SIG-M5 (cell line): ENCODE results near the gene LAMTOR5.
"Not testable (repeated sequence)": the region's sequence is repeated elsewhere in the genome, so short reads cannot be mapped to it uniquely, and the experiment has no call there.

Source experiments
- DNase-seq: peaks from one replicate; lab custom pipeline; 2025; lab: John Stamatoyannopoulos, UW

LAMTOR5 gene

DNA sequence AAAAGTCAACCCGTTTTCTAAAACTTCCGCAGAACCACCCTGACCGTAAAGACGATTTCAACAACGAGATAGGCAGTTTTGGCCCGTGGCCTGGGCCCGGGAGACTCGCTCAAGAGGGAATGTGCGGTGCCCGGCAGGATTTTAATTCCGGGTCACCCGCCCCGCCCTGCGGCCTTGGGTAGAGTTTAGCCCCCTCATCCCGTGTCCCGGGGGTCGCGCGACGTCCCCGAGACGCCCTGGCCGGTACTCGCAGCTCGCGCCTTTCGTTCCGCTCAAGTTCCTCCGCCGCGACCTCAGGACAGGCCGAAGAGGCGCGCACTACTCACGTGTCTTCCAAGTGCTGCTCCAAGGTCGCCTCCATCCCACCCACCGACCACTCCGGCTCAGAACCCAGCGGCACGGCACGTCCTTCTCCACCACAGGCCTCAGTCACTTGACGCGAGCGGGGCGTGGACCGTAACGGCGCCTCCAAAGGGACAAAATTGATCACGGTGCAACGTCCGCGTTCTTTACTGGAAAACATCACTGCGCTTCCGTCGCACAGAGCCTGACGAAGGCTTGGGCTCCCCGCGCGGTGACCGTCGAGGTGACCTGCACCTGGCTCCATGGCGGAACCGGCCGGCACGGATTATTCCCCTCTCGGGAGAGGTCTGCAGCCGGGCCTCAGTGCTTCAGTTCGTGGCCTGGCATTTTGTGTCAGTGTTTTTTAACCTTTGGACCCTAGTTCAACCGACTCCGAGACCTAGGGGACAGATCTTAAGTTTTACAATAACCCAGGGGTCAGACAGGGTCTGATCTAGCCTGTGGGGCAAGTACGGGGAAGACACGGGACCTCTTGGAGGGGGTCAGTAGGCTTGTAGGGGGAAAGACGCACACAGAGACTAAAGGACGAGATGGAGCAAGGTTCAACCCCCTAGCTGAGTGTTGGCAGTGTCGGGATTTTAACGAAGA, at the start of gene LAMTOR5:
Gene LAMTOR5, minus strand, starts transcription at position 435 of the 951 bp plus-strand sequence. Its CDS starts 74 bp downstream, at position 361.
- DNase-seq, result peak; percentile 51

DNA sequence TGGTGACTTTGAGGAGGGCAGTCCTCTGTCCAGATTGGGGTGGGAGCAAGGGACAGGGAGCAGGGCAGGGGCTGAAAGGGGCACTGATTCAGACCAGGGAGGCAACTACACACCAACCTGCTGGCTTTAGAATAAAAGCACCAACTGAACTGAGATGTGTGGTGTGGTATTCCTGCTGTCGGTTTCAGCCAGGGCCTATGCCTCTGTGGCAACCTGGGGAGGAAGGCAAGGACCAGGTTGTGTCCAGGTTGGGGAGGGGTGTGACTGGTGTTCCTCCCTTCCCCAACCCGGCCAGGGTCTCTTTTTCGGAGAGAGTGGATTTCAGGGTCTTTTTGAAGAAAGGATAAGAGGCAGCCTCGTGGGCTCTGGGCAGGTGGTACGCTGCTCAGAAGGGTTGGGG, 49.7 kb upstream of the LAMTOR5 start:
- no peak for DNase-seq

DNA sequence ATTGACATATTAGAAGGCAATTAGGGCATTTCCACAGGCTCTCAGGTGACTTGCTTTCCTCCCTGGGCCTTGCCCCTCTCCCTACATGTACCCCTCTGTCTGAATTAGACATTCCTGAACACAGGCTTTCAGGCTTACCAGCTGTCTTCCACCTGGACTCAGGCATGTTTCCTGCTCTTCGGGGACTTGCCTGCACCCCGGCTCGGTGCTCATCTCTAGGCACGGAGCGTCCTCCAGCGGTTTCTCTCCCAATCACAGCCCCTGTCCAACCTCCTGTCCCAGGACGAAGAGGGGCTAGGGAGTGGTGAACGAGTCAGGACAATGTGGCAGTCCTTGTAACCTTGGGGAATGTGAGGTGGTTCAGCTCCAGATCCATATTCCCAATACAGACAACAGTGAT, 47.7 kb upstream of the LAMTOR5 start:
- no peak for DNase-seq

DNA sequence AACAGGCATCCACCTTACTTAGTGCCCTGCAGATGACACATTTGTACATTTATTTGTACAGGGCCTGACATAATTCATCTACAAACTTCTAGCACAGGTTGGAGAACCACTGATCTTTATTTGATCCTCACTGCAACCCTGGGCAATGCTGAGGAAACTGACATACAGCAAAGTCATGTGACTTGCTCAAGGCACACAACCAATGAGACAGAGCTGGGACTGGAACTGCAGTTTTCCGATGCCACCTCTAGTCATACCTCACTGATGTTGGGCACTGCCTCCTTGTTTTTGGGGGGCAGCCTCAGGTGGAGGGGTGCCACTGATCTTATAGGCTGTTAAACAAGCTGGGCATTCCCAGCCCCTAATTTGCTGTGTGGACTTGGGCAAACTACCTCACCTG, 46.8 kb upstream of the LAMTOR5 start:
- no peak for DNase-seq

DNA sequence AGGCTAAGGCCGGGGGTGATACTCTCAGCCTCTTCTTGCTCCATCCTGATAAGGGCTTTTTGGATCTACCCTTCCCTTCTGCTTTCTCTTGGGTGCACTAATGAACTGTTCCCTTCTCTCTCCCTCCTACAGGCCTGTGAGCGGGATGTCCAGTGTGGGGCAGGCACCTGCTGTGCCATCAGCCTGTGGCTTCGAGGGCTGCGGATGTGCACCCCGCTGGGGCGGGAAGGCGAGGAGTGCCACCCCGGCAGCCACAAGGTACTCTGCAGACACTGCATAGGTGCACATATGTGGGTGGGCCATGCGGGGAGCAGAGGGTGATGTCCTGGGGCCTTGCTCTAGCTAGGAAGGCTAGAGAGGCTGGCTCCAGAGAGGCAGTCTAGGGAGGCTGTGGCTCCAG, 46.3 kb upstream of the LAMTOR5 start:
- DNase-seq, result no peak

DNA sequence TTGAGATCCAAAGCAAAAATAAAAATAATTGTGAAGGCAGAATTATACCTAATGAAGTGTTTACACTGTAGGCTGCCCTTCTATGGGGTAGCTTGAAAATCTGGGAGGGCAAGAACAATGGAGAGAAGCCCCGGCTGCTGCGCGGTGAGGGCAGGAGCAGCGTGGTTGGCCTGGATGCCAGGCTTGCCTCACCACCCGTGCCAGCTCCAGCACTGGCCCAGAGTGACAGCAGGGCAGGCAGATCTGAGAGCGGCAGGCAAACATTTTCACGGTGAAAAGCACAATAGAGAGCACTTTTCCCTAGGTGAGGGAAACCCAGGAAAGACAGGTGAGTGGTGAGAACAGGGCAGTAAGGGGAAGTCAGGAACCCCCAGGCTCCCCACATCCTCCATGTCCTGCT, 44.8 kb upstream of the LAMTOR5 start:
- DNase-seq, result no peak

DNA sequence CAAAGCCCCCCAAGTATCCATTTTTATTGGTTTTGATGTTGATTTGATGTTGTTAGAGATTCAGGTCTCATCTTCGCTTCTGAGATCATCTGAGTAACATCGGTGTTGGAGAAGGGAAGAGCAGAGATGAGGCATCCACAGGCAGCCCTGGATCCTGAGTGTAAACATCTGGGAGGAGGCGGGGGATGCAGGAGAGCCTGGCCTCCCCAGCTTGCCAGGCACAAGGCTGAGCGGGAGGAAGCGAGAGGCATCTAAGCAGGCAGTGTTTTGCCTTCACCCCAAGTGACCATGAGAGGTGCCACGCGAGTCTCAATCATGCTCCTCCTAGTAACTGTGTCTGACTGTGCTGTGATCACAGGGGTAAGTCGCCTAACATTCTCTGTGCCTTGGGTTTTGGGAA, 43.4 kb upstream of the LAMTOR5 start, which contains the start of gene PROK1:
Gene PROK1, plus strand, starts transcription at position 221 of the 400 bp plus-strand sequence. Its CDS starts 68 bp downstream, at position 289.
- DNase-seq, result no peak

DNA sequence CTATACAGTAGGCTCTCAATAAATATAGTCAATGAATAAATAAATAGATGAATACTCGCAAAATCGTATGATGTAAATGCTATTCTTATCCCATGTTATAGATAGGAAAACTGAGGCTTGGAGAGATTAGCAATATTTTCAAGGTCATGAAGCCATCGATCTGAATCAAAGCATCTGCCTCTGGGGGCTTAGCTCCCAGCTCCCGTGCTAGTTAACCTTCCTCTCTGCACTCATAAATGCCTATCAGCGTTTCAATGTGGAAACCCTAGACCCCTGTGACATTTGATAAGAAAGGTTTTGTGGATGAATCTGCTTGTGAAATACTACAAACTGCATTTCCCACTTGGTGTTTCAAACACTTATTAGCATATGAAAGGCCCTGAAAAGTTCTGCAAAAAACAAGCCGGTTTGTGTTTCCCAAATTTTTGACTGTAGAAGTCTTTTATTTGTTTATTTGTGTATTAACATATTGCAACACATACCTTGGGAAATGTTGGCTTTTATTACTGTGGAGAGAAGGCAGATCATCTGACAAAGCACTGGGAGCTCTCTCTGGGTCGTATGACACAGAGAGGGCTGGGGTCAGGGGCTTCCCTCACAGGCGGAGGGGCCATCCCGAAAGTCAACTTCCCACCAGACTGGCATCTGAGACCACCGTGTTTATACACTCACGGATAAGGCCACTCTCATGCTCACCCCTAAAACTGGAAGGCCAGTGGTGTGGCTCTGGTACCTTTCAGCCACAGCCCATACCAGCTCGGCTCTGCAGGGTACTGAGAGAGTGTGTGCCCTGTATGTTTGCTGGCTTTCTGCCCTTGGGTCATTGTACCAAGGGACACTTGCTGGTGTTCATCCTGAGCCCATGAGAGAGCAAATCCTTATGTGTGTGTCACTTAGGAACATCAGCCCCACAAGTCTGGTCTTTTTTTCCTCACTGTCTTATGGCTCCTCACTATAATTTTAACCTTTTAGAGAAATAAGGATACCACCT, 42.5 kb upstream of the LAMTOR5 start:
- DNase-seq, result no peak

DNA sequence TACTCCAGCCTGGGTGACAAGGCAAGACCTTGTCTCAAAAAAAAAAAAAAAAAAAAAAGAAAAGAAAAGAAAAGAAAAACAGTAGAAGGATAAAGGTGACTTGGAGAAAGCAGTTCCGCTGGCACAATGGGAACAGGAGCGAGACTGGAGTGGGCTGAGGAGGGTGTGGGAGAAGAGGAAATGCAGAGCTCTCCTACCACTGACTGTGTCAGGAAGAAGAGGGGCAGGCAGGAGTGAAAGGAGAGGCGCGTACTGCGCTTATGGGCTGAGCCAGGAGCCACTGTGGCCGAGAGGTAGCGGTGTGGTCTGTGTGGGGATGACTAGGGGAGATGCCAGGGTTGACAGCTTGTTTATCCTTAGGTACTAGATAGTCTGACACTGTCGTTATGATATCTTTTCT, 37.1 kb upstream of the LAMTOR5 start:
- no peak for DNase-seq

DNA sequence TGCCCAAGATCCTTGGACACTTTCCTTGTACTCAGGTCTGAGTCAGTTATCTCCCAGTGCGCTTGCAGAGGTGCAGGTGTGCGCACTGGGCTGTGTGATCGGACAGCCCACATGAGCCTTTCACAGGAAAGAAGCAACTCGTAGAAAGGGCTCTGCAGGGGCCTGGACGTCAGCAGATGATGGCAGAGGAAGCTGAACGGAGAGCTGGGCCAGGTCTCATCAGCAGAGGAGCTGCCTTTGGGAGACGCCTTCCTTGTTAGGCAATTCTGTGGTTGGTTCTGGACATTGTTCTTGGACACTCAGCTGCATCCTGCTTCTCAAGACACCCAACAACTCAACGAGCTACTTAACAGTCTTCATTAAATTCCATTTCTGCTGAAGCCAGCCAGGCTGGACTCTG, 36.0 kb upstream of the LAMTOR5 start:
- DNase-seq, result no peak

DNA sequence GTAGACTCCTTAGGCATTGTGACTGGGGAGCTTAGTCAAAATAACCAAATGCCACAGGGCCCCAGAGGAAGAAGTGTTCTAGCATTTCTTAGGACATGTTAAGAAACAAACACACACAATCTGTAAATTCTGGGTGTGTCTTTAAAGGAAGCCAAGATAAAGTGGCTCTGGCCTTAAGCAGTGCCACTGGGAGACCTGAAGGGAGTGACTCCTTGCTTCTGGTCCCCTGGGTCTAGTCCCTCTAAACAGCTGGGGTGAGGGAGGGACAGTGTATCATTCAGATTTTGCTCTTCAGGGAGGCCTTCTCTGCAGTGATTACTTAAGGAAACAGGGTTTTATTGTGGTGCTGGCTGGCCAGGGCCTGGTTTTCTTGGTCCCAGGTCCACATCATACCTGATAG, 34.4 kb upstream of the LAMTOR5 start:
- DNase-seq, result no peak

DNA sequence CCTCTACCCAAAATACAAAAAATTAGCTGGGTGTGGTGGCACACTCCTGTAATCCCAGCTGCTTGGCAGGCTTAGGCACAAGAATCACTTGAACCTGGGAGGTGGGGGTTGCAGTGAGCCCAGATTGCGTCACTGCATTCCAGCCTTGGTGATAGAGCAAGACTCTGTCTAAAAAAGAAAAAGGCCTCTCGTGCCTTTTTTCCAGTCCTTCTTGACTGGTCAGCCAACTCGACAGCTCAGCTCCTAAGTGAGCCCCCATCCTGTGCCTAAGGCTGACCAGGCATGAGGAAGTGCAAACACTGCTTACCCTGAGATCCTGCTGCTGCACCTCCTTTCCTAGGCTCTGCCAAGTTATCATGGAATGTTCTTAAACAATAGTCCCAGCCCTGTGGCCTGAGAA, 33.4 kb upstream of the LAMTOR5 start:
- DNase-seq, result no peak

DNA sequence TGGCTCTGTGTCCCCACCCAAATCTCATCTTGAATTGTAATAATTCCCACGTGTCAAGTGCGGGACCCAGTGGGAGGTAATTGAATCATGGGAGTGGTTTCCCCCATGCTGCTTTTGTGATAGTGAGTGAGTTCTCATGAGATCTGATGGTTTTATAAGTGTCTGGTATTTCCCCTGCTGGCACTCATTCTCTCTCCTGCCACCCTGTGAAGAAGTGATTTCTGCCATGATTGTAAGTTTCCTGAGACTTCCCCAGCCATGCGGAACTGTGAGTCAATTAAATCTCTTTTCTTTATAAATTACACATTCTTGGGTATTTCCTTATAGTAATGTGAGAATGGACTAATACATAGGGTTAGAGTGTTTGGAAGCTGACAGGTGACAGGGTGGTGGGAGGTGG, 32.4 kb upstream of the LAMTOR5 start:
- not testable (repeated sequence) for DNase-seq

DNA sequence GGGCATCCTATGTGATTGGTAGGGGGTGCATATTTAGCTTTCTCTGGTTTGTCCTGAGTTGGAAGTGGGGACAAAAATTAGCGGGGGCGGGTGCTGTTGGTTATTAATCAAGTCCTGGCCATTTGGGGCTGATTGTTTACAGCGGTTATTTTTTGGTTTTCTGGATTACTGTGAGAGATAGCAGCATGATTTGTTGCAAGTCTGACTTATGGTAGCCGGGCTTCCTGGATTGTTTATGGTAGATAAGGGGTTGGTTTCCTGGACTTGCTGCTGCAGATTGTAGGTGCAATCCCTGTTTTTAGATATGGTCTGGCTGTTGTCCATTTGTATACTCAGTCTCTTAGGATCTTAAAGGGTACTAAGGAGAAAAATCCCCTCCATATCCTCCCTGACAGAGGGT, 31.4 kb upstream of the LAMTOR5 start:
- no peak for DNase-seq

DNA sequence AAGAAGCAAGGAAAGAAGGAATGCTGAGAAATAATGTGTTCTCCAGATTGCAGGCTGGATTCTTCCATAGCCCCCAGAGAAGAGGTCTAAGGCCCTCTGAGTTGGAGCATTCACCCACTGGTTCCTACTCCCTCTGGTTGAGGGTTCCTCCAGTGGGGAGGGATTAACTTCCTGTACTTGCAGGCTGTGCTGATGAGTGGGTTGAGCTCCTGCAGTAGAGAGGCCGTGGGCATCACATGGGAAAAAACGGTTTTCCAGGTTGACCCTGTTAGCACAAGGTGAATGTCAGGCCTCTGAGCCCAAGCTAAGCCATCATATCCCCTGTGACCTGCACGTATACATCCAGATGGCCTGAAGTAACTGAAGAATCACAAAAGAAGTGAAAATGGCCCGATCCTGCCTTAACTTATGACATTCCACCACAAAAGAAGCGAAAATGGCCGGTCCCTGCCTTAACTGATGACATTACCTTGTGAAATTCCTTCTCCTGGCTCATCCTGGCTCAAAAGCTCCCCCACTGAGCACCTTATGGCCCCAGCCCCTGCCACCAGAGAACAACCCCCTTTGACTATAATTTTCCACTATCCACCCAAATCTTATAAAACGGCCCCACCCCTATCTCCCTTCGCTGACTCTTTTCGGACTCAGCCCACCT, 30.3 kb upstream of the LAMTOR5 start:
- DNase-seq, result not testable (repeated sequence)

DNA sequence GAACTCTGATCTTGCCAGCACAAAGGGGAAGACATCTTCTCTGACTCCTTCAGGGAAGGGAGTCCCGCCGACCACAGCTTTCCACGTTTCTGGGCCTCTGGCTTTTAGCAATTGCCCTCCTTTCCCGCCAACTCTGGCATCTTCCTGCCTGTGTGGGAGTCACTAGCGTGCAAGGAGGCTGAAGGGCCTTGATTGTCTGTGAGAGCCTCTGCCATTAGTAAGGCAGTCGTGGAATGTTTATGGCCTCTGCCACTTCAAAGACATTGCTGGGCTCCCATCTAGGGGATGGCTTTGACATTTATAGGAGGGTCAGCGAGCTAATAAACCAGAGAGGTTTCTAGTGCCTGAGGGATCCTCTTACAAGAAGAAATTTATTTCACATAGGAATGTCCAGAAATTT, 29.1 kb upstream of the LAMTOR5 start:
- DNase-seq, result no peak

DNA sequence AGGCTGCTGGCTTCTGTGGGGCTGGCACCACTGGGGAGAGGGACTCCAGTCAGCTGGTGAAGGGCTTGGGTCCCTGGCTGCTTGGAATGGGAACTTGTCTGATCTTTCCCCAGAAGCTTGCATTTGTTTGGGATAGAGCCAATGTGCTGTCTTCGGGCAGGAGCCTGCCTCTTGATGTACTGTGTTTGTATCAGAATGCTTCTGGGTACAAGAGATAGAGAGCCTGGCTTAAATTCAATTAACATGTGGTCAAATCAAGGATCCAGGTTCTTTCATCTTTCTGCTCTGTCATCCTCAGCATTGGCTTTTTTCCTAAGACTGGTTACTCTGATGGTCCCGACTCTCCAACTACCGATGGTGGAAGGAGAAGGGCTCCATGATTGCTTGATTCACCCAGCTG, 27.5 kb upstream of the LAMTOR5 start:
- no peak for DNase-seq

DNA sequence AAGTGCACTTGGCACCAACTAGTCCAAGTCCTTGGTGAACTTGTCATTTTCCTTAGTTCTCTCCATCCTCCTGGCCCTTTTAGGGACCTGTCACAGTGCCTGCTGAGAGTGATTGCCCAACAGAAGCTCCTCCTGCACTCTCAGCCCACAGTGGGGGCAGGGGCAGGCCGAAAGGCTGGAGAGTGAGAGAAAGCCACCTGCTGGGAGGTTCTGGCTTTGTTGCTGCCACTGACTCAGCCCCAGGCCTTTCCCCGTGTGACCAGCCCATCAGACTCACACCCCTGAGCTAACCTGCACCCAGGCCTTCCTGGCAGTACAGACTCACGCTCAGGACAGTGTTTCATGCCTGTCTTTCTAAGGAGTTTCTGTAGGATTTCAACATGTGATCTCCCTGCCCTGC, 26.3 kb upstream of the LAMTOR5 start:
- no peak for DNase-seq

DNA sequence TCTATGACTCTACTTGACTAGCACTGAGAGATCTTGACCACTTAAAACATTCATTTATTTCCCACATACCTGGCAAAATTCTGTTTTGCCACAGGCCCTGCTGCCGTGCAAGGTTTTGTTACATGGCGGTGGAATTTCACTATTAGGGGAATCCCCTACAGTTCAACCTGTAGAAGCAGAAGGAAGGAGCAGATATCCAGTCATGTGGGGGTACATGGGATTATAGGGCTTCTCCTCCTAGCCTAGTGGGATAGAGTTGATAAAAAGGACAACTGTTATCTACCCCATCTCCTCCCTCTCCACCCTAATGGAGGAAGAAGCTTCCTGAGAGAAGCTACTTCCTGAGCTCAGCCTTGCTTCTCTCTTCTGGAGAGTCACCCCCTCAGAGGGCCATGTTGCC, 25.7 kb upstream of the LAMTOR5 start:
- no peak for DNase-seq

DNA sequence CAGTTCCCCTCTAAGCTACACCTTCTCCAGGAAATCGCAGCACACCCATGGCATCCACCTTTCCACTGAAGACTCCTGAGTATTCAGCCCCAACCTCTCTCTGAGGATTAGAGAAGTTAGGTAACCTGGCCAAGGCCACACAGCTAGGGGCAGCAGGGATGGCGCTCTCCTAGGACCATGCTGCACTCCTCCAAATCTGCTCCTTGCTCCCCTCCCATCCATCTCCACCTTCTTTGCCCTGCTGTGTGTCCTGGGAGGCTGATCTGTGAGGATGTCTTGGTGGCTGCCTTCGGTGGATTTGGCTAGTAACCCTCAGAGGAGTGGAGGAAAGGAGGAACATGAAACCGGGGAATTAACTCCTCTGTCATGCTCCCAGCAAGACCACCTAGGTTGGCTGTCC, 23.4 kb upstream of the LAMTOR5 start:
- DNase-seq, result no peak

DNA sequence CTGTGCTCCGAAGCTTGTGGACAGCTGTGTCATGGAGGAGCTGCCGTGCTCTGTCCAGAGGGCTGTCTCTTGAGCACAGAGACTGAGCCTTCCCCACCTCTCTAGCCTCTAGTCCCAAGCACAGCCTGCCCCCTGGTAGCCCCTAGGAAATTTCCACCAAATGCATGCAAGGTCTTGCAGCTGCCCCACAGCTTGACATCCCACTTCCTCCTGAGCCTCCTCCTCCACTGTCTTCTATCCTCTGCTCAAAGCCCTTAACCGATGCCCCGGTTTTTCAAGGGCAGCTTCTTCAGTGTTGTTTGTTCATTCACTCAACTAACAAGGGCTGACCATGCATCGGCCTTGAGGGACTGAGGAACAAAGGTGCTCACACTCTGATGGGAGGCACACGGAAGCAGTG, 22.9 kb upstream of the LAMTOR5 start:
- DNase-seq, result no peak

DNA sequence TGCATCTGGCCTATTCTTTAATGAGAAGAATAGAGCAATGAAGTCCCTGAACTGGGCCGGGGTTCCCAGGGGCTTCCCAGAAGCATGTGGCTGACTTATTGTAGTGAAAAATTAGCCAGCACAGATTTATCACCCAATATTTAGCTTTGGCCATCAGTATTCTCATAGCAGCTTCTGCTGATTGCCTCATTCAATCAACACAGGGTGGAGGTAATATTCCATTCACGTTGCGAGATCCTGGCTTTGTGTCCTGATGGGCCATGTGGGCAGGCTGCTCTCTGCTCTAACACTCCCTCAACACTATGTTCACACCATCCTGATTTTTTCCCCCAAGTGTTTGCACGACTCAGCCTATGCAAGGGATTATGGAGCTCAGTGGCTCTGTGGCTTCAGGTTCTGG, 21.5 kb upstream of the LAMTOR5 start:
- no peak for DNase-seq
